Measurements from ENCODE around the gene KIF11. TPM values are rescaled to one million over a fixed set of nuclear protein-coding genes. Genes with fewer than 3 reads are reported as not detected.

KIF11 gene
- total and polyA plus RNA-seq, 2 of the 13 experiments (the other 11 are each of a cell fraction or from before 2014, with no cell fraction given), result 8.7 to 38.4 TPM

DNA sequence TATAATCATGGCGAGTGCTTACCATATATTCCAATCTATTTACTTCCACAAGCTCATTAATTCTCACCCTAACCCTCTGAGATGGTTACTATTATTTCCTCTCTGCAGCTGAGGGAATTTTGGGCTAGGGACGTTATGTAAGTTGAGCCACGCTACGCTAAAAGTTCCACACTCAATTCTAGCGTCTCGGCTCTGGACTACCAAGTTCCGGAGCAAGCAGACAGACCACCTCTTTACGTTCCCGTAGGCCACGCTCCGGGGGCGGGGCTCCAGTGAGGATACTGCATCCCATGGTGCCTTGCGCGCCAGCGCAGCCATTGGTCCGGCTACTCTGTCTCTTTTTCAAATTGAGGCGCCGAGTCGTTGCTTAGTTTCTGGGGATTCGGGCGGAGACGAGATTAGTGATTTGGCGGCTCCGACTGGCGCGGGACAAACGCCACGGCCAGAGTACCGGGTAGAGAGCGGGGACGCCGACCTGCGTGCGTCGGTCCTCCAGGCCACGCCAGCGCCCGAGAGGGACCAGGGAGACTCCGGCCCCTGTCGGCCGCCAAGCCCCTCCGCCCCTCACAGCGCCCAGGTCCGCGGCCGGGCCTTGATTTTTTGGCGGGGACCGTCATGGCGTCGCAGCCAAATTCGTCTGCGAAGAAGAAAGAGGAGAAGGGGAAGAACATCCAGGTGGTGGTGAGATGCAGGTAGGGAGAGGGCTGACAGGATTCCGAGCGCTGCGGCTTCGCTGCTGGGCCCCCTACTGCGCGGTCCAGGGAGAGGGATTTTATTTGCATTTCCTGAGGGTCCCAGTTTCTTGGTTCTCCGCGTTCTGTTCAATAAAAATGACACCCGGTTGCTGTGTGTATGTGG, at the start of gene KIF11 (continued):
- TF ChIP-seq, protein P1, sequence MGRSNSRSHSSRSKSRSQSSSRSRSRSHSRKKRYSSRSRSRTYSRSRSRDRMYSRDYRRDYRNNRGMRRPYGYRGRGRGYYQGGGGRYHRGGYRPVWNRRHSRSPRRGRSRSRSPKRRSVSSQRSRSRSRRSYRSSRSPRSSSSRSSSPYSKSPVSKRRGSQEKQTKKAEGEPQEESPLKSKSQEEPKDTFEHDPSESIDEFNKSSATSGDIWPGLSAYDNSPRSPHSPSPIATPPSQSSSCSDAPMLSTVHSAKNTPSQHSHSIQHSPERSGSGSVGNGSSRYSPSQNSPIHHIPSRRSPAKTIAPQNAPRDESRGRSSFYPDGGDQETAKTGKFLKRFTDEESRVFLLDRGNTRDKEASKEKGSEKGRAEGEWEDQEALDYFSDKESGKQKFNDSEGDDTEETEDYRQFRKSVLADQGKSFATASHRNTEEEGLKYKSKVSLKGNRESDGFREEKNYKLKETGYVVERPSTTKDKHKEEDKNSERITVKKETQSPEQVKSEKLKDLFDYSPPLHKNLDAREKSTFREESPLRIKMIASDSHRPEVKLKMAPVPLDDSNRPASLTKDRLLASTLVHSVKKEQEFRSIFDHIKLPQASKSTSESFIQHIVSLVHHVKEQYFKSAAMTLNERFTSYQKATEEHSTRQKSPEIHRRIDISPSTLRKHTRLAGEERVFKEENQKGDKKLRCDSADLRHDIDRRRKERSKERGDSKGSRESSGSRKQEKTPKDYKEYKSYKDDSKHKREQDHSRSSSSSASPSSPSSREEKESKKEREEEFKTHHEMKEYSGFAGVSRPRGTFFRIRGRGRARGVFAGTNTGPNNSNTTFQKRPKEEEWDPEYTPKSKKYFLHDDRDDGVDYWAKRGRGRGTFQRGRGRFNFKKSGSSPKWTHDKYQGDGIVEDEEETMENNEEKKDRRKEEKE (IDR thresholded peaks at IDR 0.05), result no peak
- no peak for TF ChIP-seq NFRKB (IDR thresholded peaks at IDR 0.05)
- no peak for TF ChIP-seq HMG20A (CRISPR knock-in tag; IDR thresholded peaks at IDR 0.05; ENCODE audit: borderline replicate concordance)
- no peak for TF ChIP-seq TCF7 (IDR thresholded peaks at IDR 0.05; ENCODE audit: low read depth)
- TF ChIP-seq HMG20B (CRISPR knock-in tag; conservative IDR thresholded peaks at IDR 0.05), result no peak; the same call in 1 of the 2 replicates
- peak; percentile 97 for TF ChIP-seq DRAP1 (CRISPR knock-in tag; IDR thresholded peaks at IDR 0.05)
- TF ChIP-seq IRF2 (CRISPR knock-in tag; IDR thresholded peaks at IDR 0.05), result peak; percentile 78; the same call in 1 of the 2 replicates
- TF ChIP-seq, protein P2, sequence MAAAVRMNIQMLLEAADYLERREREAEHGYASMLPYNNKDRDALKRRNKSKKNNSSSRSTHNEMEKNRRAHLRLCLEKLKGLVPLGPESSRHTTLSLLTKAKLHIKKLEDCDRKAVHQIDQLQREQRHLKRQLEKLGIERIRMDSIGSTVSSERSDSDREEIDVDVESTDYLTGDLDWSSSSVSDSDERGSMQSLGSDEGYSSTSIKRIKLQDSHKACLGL (CRISPR knock-in tag; IDR thresholded peaks at IDR 0.05), result peak; percentile 57; the same call in 1 of the 2 replicates
- TF ChIP-seq, protein P3, sequence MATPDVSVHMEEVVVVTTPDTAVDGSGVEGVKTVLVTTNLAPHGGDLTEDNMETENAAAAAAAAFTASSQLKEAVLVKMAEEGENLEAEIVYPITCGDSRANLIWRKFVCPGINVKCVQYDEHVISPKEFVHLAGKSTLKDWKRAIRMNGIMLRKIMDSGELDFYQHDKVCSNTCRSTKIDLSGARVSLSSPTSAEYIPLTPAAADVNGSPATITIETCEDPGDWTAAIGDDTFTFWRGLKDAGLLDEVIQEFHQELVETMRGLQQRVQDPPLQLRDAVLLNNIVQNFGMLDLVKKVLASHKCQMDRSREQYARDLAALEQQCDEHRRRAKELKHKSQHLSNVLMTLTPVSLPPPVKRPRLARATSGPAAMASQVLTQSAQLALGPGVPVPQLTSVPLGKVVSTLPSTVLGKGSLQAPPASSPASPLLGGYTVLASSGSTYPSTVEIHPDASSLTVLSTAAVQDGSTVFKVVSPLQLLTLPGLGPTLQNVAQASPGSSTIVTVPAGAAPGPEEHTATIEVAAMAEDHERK (CRISPR knock-in tag; IDR thresholded peaks at IDR 0.05; ENCODE audit: low read depth), result peak; percentile 69
- TF ChIP-seq MAFF (IDR thresholded peaks at IDR 0.05; ENCODE audit: low read depth, low read length), result no peak
- TF ChIP-seq JARID2 (CRISPR knock-in tag; IDR thresholded peaks at IDR 0.05; ENCODE audit: insufficient replicate concordance), result no peak
- TF ChIP-seq MAF1 (CRISPR knock-in tag; IDR thresholded peaks at IDR 0.05; ENCODE audit: borderline replicate concordance), result peak; percentile 58; the same call in 1 of the 2 replicates
- TF ChIP-seq ZNF138 (CRISPR knock-in tag; IDR thresholded peaks at IDR 0.05; ENCODE audit: low read depth), result 0 out of 2 replicates have a peak, but pooled peaks have one; percentile 53
- 0 out of 2 replicates have a peak, but pooled peaks have one; percentile 63 for TF ChIP-seq ZNF614 (CRISPR knock-in tag; IDR thresholded peaks at IDR 0.05; ENCODE audit: borderline replicate concordance)
- 0 out of 2 replicates have a peak, but pooled peaks have one; percentile 54 for TF ChIP-seq ZNF564 (CRISPR knock-in tag; IDR thresholded peaks at IDR 0.05)
- TF ChIP-seq GLMP (CRISPR knock-in tag; IDR thresholded peaks at IDR 0.05; ENCODE audit: borderline replicate concordance), result no peak
- peak; percentile 99 for TF ChIP-seq NAIF1 (CRISPR knock-in tag; IDR thresholded peaks at IDR 0.05; ENCODE audit: borderline replicate concordance)
- peak; percentile 14; the same call in 1 of the 2 replicates for TF ChIP-seq FOSL2 (CRISPR knock-in tag; IDR thresholded peaks at IDR 0.05)
- no peak; the same call in 1 of the 2 replicates for TF ChIP-seq ZNF597 (CRISPR knock-in tag; IDR thresholded peaks at IDR 0.05)
- no peak for TF ChIP-seq U2AF1 (optimal IDR thresholded peaks at IDR 0.05; ENCODE audit: low read depth, low read length)
- TF ChIP-seq GFI1 (CRISPR knock-in tag; IDR thresholded peaks at IDR 0.05; ENCODE audit: borderline replicate concordance), result peak; percentile 59
- no peak for TF ChIP-seq TBL1XR1 (IDR thresholded peaks at IDR 0.05; ENCODE audit: borderline replicate concordance, low read length, partially characterized antibody)

All from HepG2 (cell line).